ENCODE data around the gene NPAS2. TPM values are rescaled to one million over a fixed set of nuclear protein-coding genes. Genes with fewer than 3 reads are reported as not detected.
A peak's percentile ranks its signal among the peaks of the same experiment; 100 is the strongest.

NPAS2 gene
- total RNA-seq, 3 donors from 2014 or later (not counting 1 experiment from before 2014, with no cell fraction given) = not detected

GRCh38 chr2:100948942-100949811 is 129.2 kb downstream of the NPAS2 start:
- no peaks in the 10 kb centered on the region for H3K9me3 ChIP-seq (ENCODE audit: control insufficient read depth, insufficient read depth, low read length)
- no peak for TF ChIP-seq CTCF (IDR thresholded peaks at IDR 0.05)
- WGBS (ENCODE audit: insufficient coverage) = 82% methylated on average over 16 of the region's 16 CpGs
- Mint-ChIP-seq H3K27ac (no peak overlapping the region), H3K9me3 (no peaks in the 10 kb centered on the region), H3K4me3 (no peak overlapping the region), H3K4me1 (no peaks in the 10 kb centered on the region), H3K27me3 (ENCODE audit: low read depth in 2 of 2) (peaks cover 0 to 13% of the 10 kb centered on the region in 2 donors), H3K36me3 (no peaks in the 10 kb centered on the region)
- H3K4me1 ChIP-seq (ENCODE audit: control insufficient read depth, insufficient read depth, low read length) = no peaks in the 10 kb centered on the region
- H3K4me3 ChIP-seq (ENCODE audit: low read length) = no peak overlapping the region
- intact Hi-C loops (cut with micrococcal nuclease) = no loop called here
- H3K27me3 ChIP-seq (ENCODE audit: control insufficient read depth, insufficient read depth, low read length) = no peaks in the 10 kb centered on the region
- no peak overlapping the region for H3K27ac ChIP-seq (ENCODE audit: low read length)
- DNase-seq = no peak
- ATAC-seq = no peak
- no peaks in the 10 kb centered on the region for H3K36me3 ChIP-seq (ENCODE audit: control insufficient read depth, insufficient read depth, low read length)

GRCh38 chr2:100952512-100952911 is 132.6 kb downstream of the NPAS2 start:
- H3K4me3 Mint-ChIP-seq = no peak overlapping the region
- no peak for ATAC-seq

GRCh38 chr2:100953406-100954043 is 133.6 kb downstream of the NPAS2 start:
- Mint-ChIP-seq H3K27ac (no peak overlapping the region), H3K27me3 (ENCODE audit: low read depth in 2 of 2) (no peaks in the 10 kb centered on the region), H3K4me3 (no peak overlapping the region), H3K4me1 (no peaks in the 10 kb centered on the region), H3K36me3 (no peaks in the 10 kb centered on the region), H3K9me3 (no peaks in the 10 kb centered on the region)
- ATAC-seq (no peak), DNase-seq (peak in 1 of 2 donors; percentile 23)
- H3K27me3 ChIP-seq (ENCODE audit: control insufficient read depth, insufficient read depth, low read length) = no peaks in the 10 kb centered on the region
- no peak overlapping the region for H3K27ac ChIP-seq (ENCODE audit: low read length)
- WGBS (ENCODE audit: insufficient coverage) = 73% methylated on average over 9 of the region's 11 CpGs
- no peaks in the 10 kb centered on the region for H3K9me3 ChIP-seq (ENCODE audit: control insufficient read depth, insufficient read depth, low read length)
- H3K4me1 ChIP-seq (ENCODE audit: control insufficient read depth, insufficient read depth, low read length) = no peaks in the 10 kb centered on the region
- no peak for TF ChIP-seq CTCF (IDR thresholded peaks at IDR 0.05)
- no peaks in the 10 kb centered on the region for H3K36me3 ChIP-seq (ENCODE audit: control insufficient read depth, insufficient read depth, low read length)
- intact Hi-C loops (cut with micrococcal nuclease) = no loop called here
- no peak overlapping the region for H3K4me3 ChIP-seq (ENCODE audit: low read length)

More at GRCh38 chr2:100952512-100952911, 132.6 kb downstream of the NPAS2 start:
- H3K27ac ChIP-seq (ENCODE audit: low read length) = no peak overlapping the region
- Mint-ChIP-seq H3K9me3 (no peaks in the 10 kb centered on the region), H3K4me1 (no peaks in the 10 kb centered on the region), H3K27me3 (ENCODE audit: low read depth in 2 of 2) (no peaks in the 10 kb centered on the region), H3K36me3 (no peaks in the 10 kb centered on the region), H3K27ac (no peak overlapping the region)
- H3K4me1 ChIP-seq (ENCODE audit: control insufficient read depth, insufficient read depth, low read length) = no peaks in the 10 kb centered on the region
- H3K4me3 ChIP-seq (ENCODE audit: low read length) = no peak overlapping the region
- intact Hi-C loops (cut with micrococcal nuclease) = no loop called here
- no peaks in the 10 kb centered on the region for H3K27me3 ChIP-seq (ENCODE audit: control insufficient read depth, insufficient read depth, low read length)
- 85% methylated on average over 2 of the region's 2 CpGs for WGBS (ENCODE audit: insufficient coverage)
- H3K9me3 ChIP-seq (ENCODE audit: control insufficient read depth, insufficient read depth, low read length) = no peaks in the 10 kb centered on the region
- no peak for DNase-seq
- no peaks in the 10 kb centered on the region for H3K36me3 ChIP-seq (ENCODE audit: control insufficient read depth, insufficient read depth, low read length)
- TF ChIP-seq CTCF (IDR thresholded peaks at IDR 0.05) = no peak

Data from natural killer cell (primary cell).